Subcutaneous abdominal adipose tissue (tissue), 5 donors: ENCODE measurements around the gene CD300LG.

Experiments
- H3K27ac ChIP-seq: one replicate; pipeline ENCODE4 v1.7.0; 2013; ENCODE audit warnings: low read depth, mild to moderate bottlenecking, inconsistent platforms, low read length, moderate library complexity
- H3K27me3 ChIP-seq, 5 donors: one replicate each; pipeline ENCODE4 v1.7.0; 2013; ENCODE audit warnings: low read length in 5 of 5, inconsistent platforms in 1 of 5; ENCODE audit not compliant: control insufficient read depth in 5 of 5, insufficient read depth in 4 of 5
- H3K36me3 ChIP-seq, 5 donors: one replicate each; pipeline ENCODE4 v1.7.0; 2013; ENCODE audit warnings: low read length in 5 of 5; ENCODE audit not compliant: control insufficient read depth in 5 of 5, insufficient read depth in 5 of 5
- H3K4me1 ChIP-seq, 5 donors: one replicate each; pipeline ENCODE4 v1.7.0; 2013; ENCODE audit warnings: low read length in 5 of 5, mild to moderate bottlenecking in 3 of 5, moderate library complexity in 1 of 5; ENCODE audit not compliant: control insufficient read depth in 5 of 5, insufficient read depth in 5 of 5
- H3K4me3 ChIP-seq, 5 donors: one replicate each; pipeline ENCODE4 v1.7.0; 2013; ENCODE audit warnings: low read length in 5 of 5, low read depth in 1 of 5
- H3K9ac ChIP-seq, 5 donors: one replicate each; pipeline ENCODE4 v1.7.0; 2013; ENCODE audit warnings: low read length in 5 of 5, mild to moderate bottlenecking in 4 of 5, moderate library complexity in 3 of 5
- H3K9me3 ChIP-seq, 5 donors: one replicate each; pipeline ENCODE4 v1.7.0; 2013; ENCODE audit warnings: low read length in 5 of 5; ENCODE audit not compliant: control insufficient read depth in 5 of 5
- donor health status: healthy.
- donor health status: healthy.
- donor health status: healthy.
- donor health status: healthy.
- donor health status: healthy.

CD300LG gene

GRCh38 chr17:43874293-43874692 is 27.3 kb downstream of the CD300LG start:
- H3K4me1 ChIP-seq: peaks cover 0 to 11% (median 0%) of the 10 kb centered on the region in 5 donors
- no peak overlapping the region for H3K27ac ChIP-seq
- H3K9ac ChIP-seq: no peak overlapping the region
- H3K4me3 ChIP-seq: no peak overlapping the region
- H3K27me3 ChIP-seq: peaks cover 0 to 5% (median 0%) of the 10 kb centered on the region in 5 donors
- no peaks in the 10 kb centered on the region for H3K9me3 ChIP-seq
- H3K36me3 ChIP-seq: no peaks in the 10 kb centered on the region

- H3K36me3 ChIP-seq: no peaks in the 10 kb centered on the region
- no peak overlapping the region for H3K9ac ChIP-seq
- H3K27me3 ChIP-seq: peaks cover 0 to 5% (median 0%) of the 10 kb centered on the region in 5 donors
- H3K4me1 ChIP-seq: peaks cover 0 to 11% (median 0%) of the 10 kb centered on the region in 5 donors
- no peaks in the 10 kb centered on the region for H3K9me3 ChIP-seq
- H3K27ac ChIP-seq: no peak overlapping the region
- H3K4me3 ChIP-seq: no peak overlapping the region
Measured at GRCh38 chr17:43875476-43876147, 28.6 kb downstream of the CD300LG start.

DNA sequence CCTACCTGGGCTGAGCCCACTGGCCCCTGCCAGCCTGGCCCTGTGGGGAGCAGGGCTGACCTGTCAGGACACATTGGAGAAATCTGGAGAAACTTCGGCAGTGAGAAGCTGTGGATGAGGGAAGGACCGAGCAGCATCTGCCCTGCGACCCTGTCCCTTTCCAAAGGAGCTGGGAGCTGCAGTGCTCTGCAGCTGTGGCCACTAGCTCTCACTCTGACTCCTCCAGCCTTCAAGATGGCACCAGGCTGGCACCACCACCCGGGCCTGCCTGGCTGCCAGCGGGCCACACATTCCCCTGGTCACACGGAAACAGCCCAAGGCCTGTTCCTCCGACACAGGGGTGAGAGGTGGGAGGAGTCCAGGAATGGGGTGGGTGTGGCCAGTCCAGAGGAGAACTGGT is 30.1 kb downstream of the CD300LG start:
- Histone ChIP-seq H3K4me1 (peaks cover 0 to 11% (median 0%) of the 10 kb centered on the region in 5 donors), H3K9me3 (no peaks in the 10 kb centered on the region), H3K36me3 (peaks cover 0 to 4% (median 0%) of the 10 kb centered on the region in 5 donors), H3K27me3 (peaks cover 0 to 5% (median 0%) of the 10 kb centered on the region in 5 donors), H3K4me3 (no peak overlapping the region), H3K27ac (no peak overlapping the region), H3K9ac (no peak overlapping the region)

- Histone ChIP-seq H3K4me3 (no peak overlapping the region), H3K36me3 (peaks cover 0 to 7% (median 0%) of the 10 kb centered on the region in 5 donors), H3K27me3 (no peaks in the 10 kb centered on the region), H3K27ac (no peak overlapping the region), H3K4me1 (peaks cover 0 to 11% (median 0%) of the 10 kb centered on the region in 5 donors), H3K9me3 (no peaks in the 10 kb centered on the region), H3K9ac (no peak overlapping the region)
Measured at GRCh38 chr17:43877451-43878155, 30.6 kb downstream of the CD300LG start.

GRCh38 chr17:43878260-43879175 is 31.5 kb downstream of the CD300LG start:
- H3K27ac ChIP-seq: no peak overlapping the region
- H3K27me3 ChIP-seq: no peaks in the 10 kb centered on the region
- peaks cover 0 to 7% (median 0%) of the 10 kb centered on the region in 5 donors for H3K36me3 ChIP-seq
- H3K9ac ChIP-seq: no peak overlapping the region
- no peak overlapping the region for H3K4me3 ChIP-seq
- H3K9me3 ChIP-seq: no peaks in the 10 kb centered on the region
- H3K4me1 ChIP-seq: peaks cover 0 to 8% (median 0%) of the 10 kb centered on the region in 5 donors

- no peak overlapping the region for H3K27ac ChIP-seq
- no peak overlapping the region for H3K9ac ChIP-seq
- no peaks in the 10 kb centered on the region for H3K27me3 ChIP-seq
- H3K36me3 ChIP-seq: peaks cover 0 to 7% (median 0%) of the 10 kb centered on the region in 5 donors
- peaks cover 0 to 8% (median 0%) of the 10 kb centered on the region in 5 donors for H3K4me1 ChIP-seq
- no peaks in the 10 kb centered on the region for H3K9me3 ChIP-seq
- no peak overlapping the region for H3K4me3 ChIP-seq
Measured at GRCh38 chr17:43879723-43880419, 32.9 kb downstream of the CD300LG start.

GRCh38 chr17:43880420-43880991 is 33.5 kb downstream of the CD300LG start:
- no peak overlapping the region for H3K9ac ChIP-seq
- no peak overlapping the region for H3K4me3 ChIP-seq
- H3K9me3 ChIP-seq: no peaks in the 10 kb centered on the region
- no peaks in the 10 kb centered on the region for H3K27me3 ChIP-seq
- peaks cover 0 to 8% (median 0%) of the 10 kb centered on the region in 5 donors for H3K4me1 ChIP-seq
- peaks cover 0 to 7% (median 0%) of the 10 kb centered on the region in 5 donors for H3K36me3 ChIP-seq
- H3K27ac ChIP-seq: no peak overlapping the region

- H3K36me3 ChIP-seq: peaks cover 0 to 7% (median 0%) of the 10 kb centered on the region in 5 donors
- no peaks in the 10 kb centered on the region for H3K27me3 ChIP-seq
- H3K9ac ChIP-seq: no peak overlapping the region
- H3K9me3 ChIP-seq: no peaks in the 10 kb centered on the region
- H3K27ac ChIP-seq: no peak overlapping the region
- H3K4me3 ChIP-seq: no peak overlapping the region
- H3K4me1 ChIP-seq: peaks cover 0 to 8% (median 0%) of the 10 kb centered on the region in 5 donors
Measured at GRCh38 chr17:43881181-43881580, 34.2 kb downstream of the CD300LG start.
